Measurements from ENCODE around the gene GXYLT2. TPM values are rescaled to one million over a fixed set of nuclear protein-coding genes. Genes with fewer than 3 reads are reported as not detected.

Gene GXYLT2
- total and polyA plus RNA-seq, 10 of the 15 experiments (the other 5 are each of a cell fraction or from before 2014, with no cell fraction given), result 0.27 to 2.6 (median 0.78) TPM

DNA sequence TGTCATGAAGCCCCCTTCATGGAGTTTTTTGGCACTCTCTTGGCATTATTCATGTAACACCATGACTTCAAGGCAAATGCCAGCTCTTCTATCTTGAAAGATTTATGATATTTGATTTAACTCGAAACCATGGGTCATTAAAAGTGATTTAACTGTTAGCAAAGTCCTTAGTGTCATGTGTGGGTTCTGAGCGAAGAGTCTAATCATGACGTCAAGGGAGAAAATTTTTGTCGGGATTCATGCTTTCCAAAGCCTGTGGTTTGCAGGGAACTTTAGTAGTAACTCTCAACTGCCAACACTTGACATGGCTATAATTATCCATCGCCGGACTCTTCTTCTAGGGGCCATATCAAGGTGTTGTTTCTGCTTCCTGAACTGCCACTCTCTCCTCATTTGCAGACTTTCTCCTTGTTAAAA lies 11.5 kb downstream of the GXYLT2 start:
- no TSS peak for BruUV-seq (replicated peaks)
- no peak for ATAC-seq
- no peak overlapping the region for H3K4me2 ChIP-seq (ENCODE audit: control insufficient read depth, insufficient read depth)
- in situ Hi-C loops (cut with MboI) (no loop called here), intact Hi-C loops (cut with micrococcal nuclease; ENCODE audit: unreplicated experiment) (no loop called here)
- ChIA-PET POLR2A (no interaction called here), CTCF (no interaction called here), RAD21 (ENCODE audit: unreplicated experiment) (no interaction called here), SMC1A (ENCODE audit: uncharacterized antibody, unreplicated experiment) (no interaction called here)
- WGBS (ENCODE audit: insufficient coverage, insufficient replicate concordance, low lambda C conversion rate, missing lambda C conversion rate), result 65% methylated on average over 6 of the region's 6 CpGs
- no peak overlapping the region for H3K9ac ChIP-seq (ENCODE audit: control insufficient read depth, insufficient read depth, low read length)
- TF ChIP-seq YBX1 (IDR thresholded peaks at IDR 0.05) (no peak), CREM (IDR thresholded peaks at IDR 0.05; ENCODE audit: low read depth) (no peak), CBFB (IDR thresholded peaks at IDR 0.05; ENCODE audit: low read depth) (no peak), CHD4 (IDR thresholded peaks at IDR 0.05) (no peak), SREBF1 (IDR thresholded peaks at IDR 0.05; ENCODE audit: low read length) (no peak), SMAD5 (IDR thresholded peaks at IDR 0.05; ENCODE audit: low read depth) (no peak), SPI1 (IDR thresholded peaks at IDR 0.05; ENCODE audit: borderline replicate concordance, insufficient read depth, low read depth, low read length) (no peak), NFXL1 (IDR thresholded peaks at IDR 0.05; ENCODE audit: borderline replicate concordance) (no peak), NR2C2 (IDR thresholded peaks at IDR 0.05; ENCODE audit: borderline replicate concordance, control insufficient read depth, insufficient read length, low read depth) (no peak)
- TF ChIP-seq, protein P1, sequence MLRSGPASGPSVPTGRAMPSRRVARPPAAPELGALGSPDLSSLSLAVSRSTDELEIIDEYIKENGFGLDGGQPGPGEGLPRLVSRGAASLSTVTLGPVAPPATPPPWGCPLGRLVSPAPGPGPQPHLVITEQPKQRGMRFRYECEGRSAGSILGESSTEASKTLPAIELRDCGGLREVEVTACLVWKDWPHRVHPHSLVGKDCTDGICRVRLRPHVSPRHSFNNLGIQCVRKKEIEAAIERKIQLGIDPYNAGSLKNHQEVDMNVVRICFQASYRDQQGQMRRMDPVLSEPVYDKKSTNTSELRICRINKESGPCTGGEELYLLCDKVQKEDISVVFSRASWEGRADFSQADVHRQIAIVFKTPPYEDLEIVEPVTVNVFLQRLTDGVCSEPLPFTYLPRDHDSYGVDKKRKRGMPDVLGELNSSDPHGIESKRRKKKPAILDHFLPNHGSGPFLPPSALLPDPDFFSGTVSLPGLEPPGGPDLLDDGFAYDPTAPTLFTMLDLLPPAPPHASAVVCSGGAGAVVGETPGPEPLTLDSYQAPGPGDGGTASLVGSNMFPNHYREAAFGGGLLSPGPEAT (IDR thresholded peaks at IDR 0.05; ENCODE audit: low read depth), result no peak
- no peak overlapping the region for H2AFZ ChIP-seq (ENCODE audit: control insufficient read depth, low read depth, low read length)
- no peak for FAIRE-seq
- DNase-seq (ENCODE audit: low read depth, low spot score), result no peak
- H3K79me2 ChIP-seq (ENCODE audit: control insufficient read depth, insufficient read depth, low read length), result no peaks in the 10 kb centered on the region
- H3K9me3 ChIP-seq (replicated peaks; ENCODE audit: control insufficient read depth, insufficient read depth, low read length), result no peaks in the 10 kb centered on the region
- H4K20me1 ChIP-seq (ENCODE audit: control insufficient read depth, insufficient read depth), result no peaks in the 10 kb centered on the region
- H3K4me1 ChIP-seq (ENCODE audit: control insufficient read depth, insufficient read depth, low read length), result no peaks in the 10 kb centered on the region
- H3K36me3 ChIP-seq (ENCODE audit: control insufficient read depth in 2 of 2, insufficient read depth in 2 of 2, low read length in 1 of 2), result no peaks in the 10 kb centered on the region
- H3K4me3 ChIP-seq, result no peak overlapping the region
- H3K27ac ChIP-seq (ENCODE audit: control insufficient read depth, insufficient read depth), result no peak overlapping the region
- no peaks in the 10 kb centered on the region for H3K27me3 ChIP-seq (replicated peaks in 1 of 2; ENCODE audit: control insufficient read depth in 2 of 2, insufficient read depth in 2 of 2, low read length in 1 of 2)

All from GM12878 (cell line).